Suprapubic skin (tissue), 4 donors: ENCODE measurements around the gene IGSF23. TPM values are rescaled to one million over a fixed set of nuclear protein-coding genes. Genes with fewer than 3 reads are reported as not detected.

Source experiments
- DNase-seq, 2 donors: peaks; one replicate each; pipeline ENCODE4 v3.0.0-alpha.2; 2019; ENCODE audit warnings: low spot score in 2 of 2
- H3K27ac ChIP-seq: fragments of 200-600 bp; sonication (generic); one replicate; pipeline ENCODE4 v1.5.1; 2019
- H3K27me3 ChIP-seq: fragments of 200-600 bp; sonication (generic); one replicate; pipeline ENCODE4 v1.5.1; 2019
- H3K36me3 ChIP-seq: fragments of 200-600 bp; sonication (generic); one replicate; pipeline ENCODE4 v1.5.1; 2019
- H3K4me1 ChIP-seq: fragments of 200-600 bp; sonication (generic); one replicate; pipeline ENCODE4 v1.5.1; 2019
- H3K4me3 ChIP-seq: fragments of 200-600 bp; sonication (generic); one replicate; pipeline ENCODE4 v1.5.1; 2019; ENCODE audit warnings: mild to moderate bottlenecking
- H3K9me3 ChIP-seq: fragments of 200-600 bp; sonication (generic); one replicate; pipeline ENCODE4 v1.5.1; 2019
- CTCF ChIP-seq, 2 donors: fragments of 200-600 bp in 1 of 2; fragments of 450-650 bp in 1 of 2; sonication (generic) in 1 of 2; IDR thresholded peaks; one replicate each; pipeline ENCODE4 v1.5.1; 2016 to 2019; ENCODE audit warnings: antibody characterized with exemption in 2 of 2, mild to moderate bottlenecking in 1 of 2, moderate library complexity in 1 of 2
- EP300 ChIP-seq: sonication (generic); formaldehyde crosslinking; IDR thresholded peaks from one replicate; pipeline ENCODE4 v1.6.1; 2017; ENCODE audit warnings: antibody characterized with exemption
- POLR2A ChIP-seq, 2 donors: fragments of 450-650 bp; IDR thresholded peaks; one replicate each; pipeline ENCODE4 v1.6.1; 2017; ENCODE audit warnings: antibody characterized with exemption in 2 of 2, mild to moderate bottlenecking in 2 of 2, moderate library complexity in 2 of 2
- POLR2AphosphoS5 ChIP-seq, 3 donors: sonication (generic); formaldehyde crosslinking; IDR thresholded peaks; one replicate each; pipeline ENCODE4 v1.6.1; 2017; ENCODE audit warnings: antibody characterized with exemption in 3 of 3
- WGBS: methylation state at CpG from one replicate; pipeline ENCODE4 v1.1.5; 2018; 5-methylcytosine and 5-hydroxymethylcytosine counted together
- total RNA-seq, 4 donors: library from RNA; depleted of rRNA; stranded (reverse); fragments of >200 nt; gene quantifications; one replicate each; pipeline ENCODE4 v1.1.0, GENCODE V29; 2016

The IGSF23 gene
- total RNA-seq, 4 donors from 2014 or later, result not detected

GRCh38 chr19:44574186-44574950 lies 39.0 kb upstream of the IGSF23 start:
- H3K4me3 ChIP-seq, result no peak overlapping the region
- DNase-seq, result no peak
- H3K36me3 ChIP-seq, result no peaks in the 10 kb centered on the region
- H3K9me3 ChIP-seq, result no peaks in the 10 kb centered on the region
- peaks cover 7% of the 10 kb centered on the region for H3K27me3 ChIP-seq
- H3K4me1 ChIP-seq, result no peaks in the 10 kb centered on the region
- H3K27ac ChIP-seq, result no peak overlapping the region
- TF ChIP-seq CTCF (IDR thresholded peaks at IDR 0.05), result no peak
- TF ChIP-seq POLR2A (IDR thresholded peaks at IDR 0.05), result no peak
- TF ChIP-seq EP300, result no peak
- TF ChIP-seq POLR2AphosphoS5 (IDR thresholded peaks at IDR 0.05), result no peak
- WGBS, result 84% methylated on average over 8 of the region's 8 CpGs

- Histone ChIP-seq H3K27ac (no peak overlapping the region), H3K36me3 (no peaks in the 10 kb centered on the region), H3K9me3 (no peaks in the 10 kb centered on the region), H3K27me3 (peaks cover 3% of the 10 kb centered on the region), H3K4me3 (no peak overlapping the region), H3K4me1 (no peaks in the 10 kb centered on the region)
- 84% methylated on average over 11 of the region's 11 CpGs for WGBS
- TF ChIP-seq EP300 (no peak), POLR2AphosphoS5 (IDR thresholded peaks at IDR 0.05) (no peak), CTCF (IDR thresholded peaks at IDR 0.05) (no peak), POLR2A (IDR thresholded peaks at IDR 0.05) (no peak)
- no peak for DNase-seq
These were observed 38.2 kb upstream of the IGSF23 start for GRCh38 chr19:44575116-44575700.

- TF ChIP-seq CTCF (IDR thresholded peaks at IDR 0.05) (peak in 1 of 2 donors; percentile 52), POLR2A (IDR thresholded peaks at IDR 0.05) (no peak)
- no peak overlapping the region for H3K4me3 ChIP-seq
- H3K9me3 ChIP-seq, result no peaks in the 10 kb centered on the region
- no peaks in the 10 kb centered on the region for H3K36me3 ChIP-seq
- H3K4me1 ChIP-seq, result no peaks in the 10 kb centered on the region
- H3K27ac ChIP-seq, result no peak overlapping the region
- 59% methylated on average over 8 of the region's 8 CpGs for WGBS
- no peak for DNase-seq
- no peaks in the 10 kb centered on the region for H3K27me3 ChIP-seq
These were observed 36.4 kb upstream of the IGSF23 start for GRCh38 chr19:44576843-44577565.

- WGBS, result 83% methylated on average over 1 of the region's 1 CpG
- DNase-seq, result no peak
- no peak overlapping the region for H3K4me3 ChIP-seq
- no peaks in the 10 kb centered on the region for H3K9me3 ChIP-seq
- no peak overlapping the region for H3K27ac ChIP-seq
- TF ChIP-seq POLR2AphosphoS5 (IDR thresholded peaks at IDR 0.05), result no peak
- TF ChIP-seq CTCF (IDR thresholded peaks at IDR 0.05), result no peak
- TF ChIP-seq POLR2A (IDR thresholded peaks at IDR 0.05), result no peak
- H3K36me3 ChIP-seq, result no peaks in the 10 kb centered on the region
- no peaks in the 10 kb centered on the region for H3K27me3 ChIP-seq
- no peaks in the 10 kb centered on the region for H3K4me1 ChIP-seq
These were observed 35.8 kb upstream of the IGSF23 start for GRCh38 chr19:44577566-44577874.

GRCh38 chr19:44579663-44580365 lies 33.5 kb upstream of the IGSF23 start:
- TF ChIP-seq CTCF (IDR thresholded peaks at IDR 0.05) (no peak), POLR2AphosphoS5 (IDR thresholded peaks at IDR 0.05) (no peak), POLR2A (IDR thresholded peaks at IDR 0.05) (no peak), EP300 (no peak)
- H3K9me3 ChIP-seq, result no peaks in the 10 kb centered on the region
- WGBS, result 93% methylated on average over 5 of the region's 5 CpGs
- no peak overlapping the region for H3K4me3 ChIP-seq
- H3K4me1 ChIP-seq, result no peaks in the 10 kb centered on the region
- H3K27me3 ChIP-seq, result peaks cover 16% of the 10 kb centered on the region
- DNase-seq, result no peak
- no peaks in the 10 kb centered on the region for H3K36me3 ChIP-seq
- no peak overlapping the region for H3K27ac ChIP-seq
